ENCODE results near the gene CFAP53. TPM values are rescaled to one million over a fixed set of nuclear protein-coding genes. Genes with fewer than 3 reads are reported as not detected.
A peak's percentile ranks its signal among the peaks of the same experiment; 100 is the strongest.

Gene CFAP53
- total RNA-seq, 2 donors from 2014 or later, result 0.16 to 0.44 TPM

GRCh38 chr18:50282521-50283335, 16.4 kb upstream of the CFAP53 start:
- no peak overlapping the region for H3K9ac ChIP-seq (ENCODE audit: low read depth in 2 of 2, low read length in 2 of 2)
- no peaks in the 10 kb centered on the region for H3K27me3 ChIP-seq
- DNase-seq, result no peak
- no peak overlapping the region for H3K4me3 ChIP-seq
- H3K9me3 ChIP-seq, result no peaks in the 10 kb centered on the region
- peaks cover 2% of the 10 kb centered on the region for H3K36me3 ChIP-seq
- H3K27ac ChIP-seq, result no peak overlapping the region
- intact Hi-C loops (cut with DNase I), result no loop called here
- no peak for TF ChIP-seq CTCF (IDR thresholded peaks at IDR 0.05)
- H3K4me1 ChIP-seq, result peaks cover 11% of the 10 kb centered on the region

GRCh38 chr18:50281972-50282520, 15.8 kb upstream of the CFAP53 start:
- no peaks in the 10 kb centered on the region for H3K9me3 ChIP-seq
- peaks cover 11% of the 10 kb centered on the region for H3K4me1 ChIP-seq
- H3K27ac ChIP-seq, result peak overlapping the region; percentile 85
- no peak for DNase-seq
- H3K36me3 ChIP-seq, result peaks cover 6% of the 10 kb centered on the region
- intact Hi-C loops (cut with DNase I), result no loop called here
- no peaks in the 10 kb centered on the region for H3K27me3 ChIP-seq
- peak overlapping the region; percentile 94 for H3K4me3 ChIP-seq
- H3K9ac ChIP-seq (ENCODE audit: low read depth in 2 of 2, low read length in 2 of 2), result peak overlapping the region; percentile 98 to 99
- no peak for TF ChIP-seq CTCF (IDR thresholded peaks at IDR 0.05)

- H3K36me3 ChIP-seq, result peaks cover 12% of the 10 kb centered on the region
- H3K9me3 ChIP-seq, result no peaks in the 10 kb centered on the region
- intact Hi-C loops (cut with DNase I), result no loop called here
- peak within 1 kb of the TSS; percentile 85 for H3K27ac ChIP-seq
- H3K4me3 ChIP-seq, result peak within 1 kb of the TSS; percentile 94
- H3K9ac ChIP-seq (ENCODE audit: low read depth in 2 of 2, low read length in 2 of 2), result peak within 1 kb of the TSS; percentile 98 to 99
- H3K4me1 ChIP-seq, result peaks cover 11% of the 10 kb centered on the region
- peak; percentile 17 for TF ChIP-seq CTCF (IDR thresholded peaks at IDR 0.05)
- DNase-seq, result peak; percentile 96
- H3K27me3 ChIP-seq, result no peaks in the 10 kb centered on the region
Measured at GRCh38 chr18:50281295-50281971, 15.1 kb upstream of the CFAP53 start, which contains the start of gene MBD1. MBD1 (minus strand) TSS chr18:50281523; CDS start chr18:50279992, 1,531 bp downstream.

- peaks cover 11% of the 10 kb centered on the region for H3K4me1 ChIP-seq
Measured at GRCh38 chr18:50280707-50281294, 14.5 kb upstream of the CFAP53 start.

More at GRCh38 chr18:50280707-50281294, 14.5 kb upstream of the CFAP53 start:
- Histone ChIP-seq H3K9me3 (no peaks in the 10 kb centered on the region), H3K36me3 (peaks cover 18% of the 10 kb centered on the region), H3K27ac (peak overlapping the region; percentile 85), H3K4me3 (peak overlapping the region; percentile 94), H3K27me3 (no peaks in the 10 kb centered on the region), H3K9ac (ENCODE audit: low read depth in 2 of 2, low read length in 2 of 2) (peak overlapping the region; percentile 83 to 99)
- no peak for DNase-seq
- intact Hi-C loops (cut with DNase I), result no loop called here
- TF ChIP-seq CTCF (IDR thresholded peaks at IDR 0.05), result no peak
